Eye (tissue), 1 donor: ENCODE results near the gene EEFSEC.

Source experiments
- DNase-seq: peaks from one replicate; pipeline ENCODE4 v3.0.0-alpha.2; 2015

The EEFSEC gene

GRCh38 chr3:128376516-128376915 is 223.2 kb downstream of the EEFSEC start:
- no peak for DNase-seq

- no peak for DNase-seq
Measured at GRCh38 chr3:128378631-128379347, 225.5 kb downstream of the EEFSEC start.

GRCh38 chr3:128379367-128380160 is 226.3 kb downstream of the EEFSEC start:
- DNase-seq: no peak

GRCh38 chr3:128380295-128380694 is 227.0 kb downstream of the EEFSEC start:
- DNase-seq: no peak

GRCh38 chr3:128380719-128381118 is 227.4 kb downstream of the EEFSEC start:
- DNase-seq: no peak

GRCh38 chr3:128381609-128382008 is 228.3 kb downstream of the EEFSEC start:
- no peak for DNase-seq

- no peak for DNase-seq
Measured at GRCh38 chr3:128382221-128382807, 229.0 kb downstream of the EEFSEC start.

- DNase-seq: peak; percentile 42
Measured at GRCh38 chr3:128383316-128384235, 230.3 kb downstream of the EEFSEC start.

- DNase-seq: no peak
Measured at GRCh38 chr3:128385080-128385832, 232.0 kb downstream of the EEFSEC start.

GRCh38 chr3:128388932-128389331 is 235.7 kb downstream of the EEFSEC start:
- no peak for DNase-seq

- no peak for DNase-seq
Measured at GRCh38 chr3:128390867-128391266, 237.6 kb downstream of the EEFSEC start.

GRCh38 chr3:128392021-128392420 is 238.7 kb downstream of the EEFSEC start:
- no peak for DNase-seq

GRCh38 chr3:128392818-128393544 is 239.7 kb downstream of the EEFSEC start:
- DNase-seq: no peak

GRCh38 chr3:128394033-128394432 is 240.8 kb downstream of the EEFSEC start:
- DNase-seq: no peak

GRCh38 chr3:128395046-128395445 is 241.8 kb downstream of the EEFSEC start:
- peak; percentile 47 for DNase-seq

GRCh38 chr3:128395500-128396162 is 242.3 kb downstream of the EEFSEC start:
- peak; percentile 51 for DNase-seq

- no peak for DNase-seq
Measured at GRCh38 chr3:128397484-128397883, 244.2 kb downstream of the EEFSEC start.

- DNase-seq: peak; percentile 52
Measured at GRCh38 chr3:128398586-128398985, 245.3 kb downstream of the EEFSEC start.

- peak; percentile 45 for DNase-seq
Measured at GRCh38 chr3:128399221-128399915, 246.1 kb downstream of the EEFSEC start.

GRCh38 chr3:128400671-128401070 is 247.4 kb downstream of the EEFSEC start:
- peak; percentile 70 for DNase-seq
